HepG2 (cell line): Measurements from ENCODE around the gene CBX5. TPM values are rescaled to one million over a fixed set of nuclear protein-coding genes. Genes with fewer than 3 reads are reported as not detected.

Source experiments
- ATAC-seq: fragments of 200-7000 bp; cut with Tn5 transposase; 3 replicates; pipeline ENCODE4 v1.9.1; 2020; ENCODE audit warnings: mild to moderate bottlenecking, moderate library complexity
- BruUV-seq: library from RNA; stranded (reverse); fragments of 400-500 nt; replicated peaks from 2 replicates; lab custom pipeline; 2021; lab: Mats Ljungman, UMichigan
- CTCF ChIA-PET: fragments of 300-600 bp; formaldehyde crosslinking; extraction: SDS; loops from one replicate; lab custom pipeline; 2021; ENCODE audit warnings: low total read pairs, inconsistent platforms, low intra/inter-chr PET ratio; lab: Yijun Ruan, JAX
- POLR2A ChIA-PET: fragments of 350-600 bp; sonication (Branson Sonifier 250); formaldehyde crosslinking; loops from one replicate; lab custom pipeline; 2020; ENCODE audit warnings: antibody characterized with exemption, inconsistent platforms; lab: Yijun Ruan, JAX
- DNase-seq: peaks from one replicate; pipeline ENCODE4 v3.0.0-alpha.2; 2015; ENCODE audit warnings: low spot score
- FAIRE-seq: peaks from 3 replicates; lab custom pipeline; 2011; peaks lifted over from hg19 to GRCh38; lab: Jason Lieb, UNC
- H2AFZ ChIP-seq: one replicate; pipeline ENCODE4 v1.6.1; 2011; ENCODE audit warnings: low read length, inconsistent platforms
- H3K27ac ChIP-seq: fragments of 300-600 bp; 3 replicates; pipeline ENCODE4 v1.8.0; 2011; ENCODE audit warnings: mixed run types, mild to moderate bottlenecking, mixed read lengths, low read length, inconsistent platforms; ENCODE audit not compliant: insufficient read depth; ENCODE audit errors: extremely low read length
- H3K27me3 ChIP-seq, 2 experiments: fragments of 200-600 bp in 1 of 2; 2 replicates in 1 of 2; 3 replicates in 1 of 2; pipeline versions ENCODE4 v1.6.0 to v1.8.0; 2011; ENCODE audit warnings: low read length in 2 of 2, mild to moderate bottlenecking in 2 of 2, moderate library complexity in 2 of 2, inconsistent platforms in 1 of 2; ENCODE audit not compliant: insufficient read depth in 2 of 2, control insufficient read depth in 1 of 2
- H3K36me3 ChIP-seq, 2 experiments: fragments of 200-600 bp in 1 of 2; replicated peaks in 1 of 2; 2 replicates in 1 of 2; 3 replicates in 1 of 2; pipeline versions ENCODE4 v1.5.1 to v1.8.0; 2011; ENCODE audit warnings: low read length in 2 of 2, inconsistent platforms in 1 of 2; ENCODE audit not compliant: insufficient read depth in 2 of 2, control insufficient read depth in 1 of 2
- H3K4me1 ChIP-seq: 2 replicates; pipeline ENCODE4 v1.5.1; 2012; ENCODE audit warnings: low read length, inconsistent platforms; ENCODE audit not compliant: insufficient read depth
- H3K4me2 ChIP-seq: 2 replicates; pipeline ENCODE4 v1.6.0; 2011; ENCODE audit warnings: low read depth, low read length, inconsistent platforms
- H3K4me3 ChIP-seq, 3 experiments: fragments of 200-600 bp in 1 of 3; sonication (generic), shearing (Covaris generic) in 1 of 3; replicated peaks in 1 of 3; 2 replicates each; pipeline ENCODE4 v1.5.1; 2011 to 2016; ENCODE audit warnings: low read length in 3 of 3, inconsistent platforms in 2 of 3, low read depth in 2 of 3, mild to moderate bottlenecking in 2 of 3, control low read depth in 1 of 3, mixed read lengths in 1 of 3; ENCODE audit not compliant: insufficient read depth in 1 of 3
- H3K79me2 ChIP-seq: one replicate; pipeline ENCODE4 v1.6.1; 2011; ENCODE audit warnings: low read length, inconsistent platforms; ENCODE audit not compliant: insufficient read depth
- H3K9ac ChIP-seq: 2 replicates; pipeline ENCODE4 v1.6.0; 2011; ENCODE audit warnings: mild to moderate bottlenecking, low read depth, low read length, inconsistent platforms; ENCODE audit not compliant: insufficient read depth
- H3K9me3 ChIP-seq: 2 replicates; pipeline ENCODE4 v1.5.1; 2012; ENCODE audit warnings: mild to moderate bottlenecking, low read length
- H4K20me1 ChIP-seq: 2 replicates; pipeline ENCODE4 v1.6.0; 2011; ENCODE audit warnings: inconsistent platforms, mild to moderate bottlenecking, low read length, moderate library complexity; ENCODE audit not compliant: insufficient read depth
- AHR ChIP-seq: IDR thresholded peaks from 2 replicates; pipeline ENCODE4 v1.6.1; 2018; ENCODE audit warnings: missing genetic modification reagents, missing compliant biosample characterization
- KLF16 ChIP-seq, 2 experiments: sonication (generic) in 1 of 2; formaldehyde crosslinking in 1 of 2; IDR thresholded peaks; 2 replicates each; pipeline versions ENCODE4 v1.6.1 to v1.8.0; 2016 to 2023; ENCODE audit warnings: missing genetic modification reagents in 2 of 2, missing compliant biosample characterization in 1 of 2
- RBM22 ChIP-seq: fragments of 200-400 bp; formaldehyde crosslinking; optimal IDR thresholded peaks from 2 replicates; pipeline ENCODE3; 2017; ENCODE audit warnings: mild to moderate bottlenecking, low read length, moderate library complexity
- SATB2 ChIP-seq: sonication (generic); formaldehyde crosslinking; IDR thresholded peaks from 2 replicates; pipeline ENCODE4 v1.5.0; 2020; ENCODE audit warnings: missing genetic modification reagents
- ZBTB40 ChIP-seq, 2 experiments: fragments of 450-650 bp in 1 of 2; sonication (generic) in 1 of 2; formaldehyde crosslinking in 1 of 2; IDR thresholded peaks; 2 replicates each; pipeline versions ENCODE4 v1.6.1 to v1.8.0; 2016 to 2022; ENCODE audit warnings: antibody characterized with exemption in 1 of 2, mild to moderate bottlenecking in 1 of 2, missing genetic modification reagents in 1 of 2
- ZNF501 ChIP-seq: sonication (generic); formaldehyde crosslinking; IDR thresholded peaks from 2 replicates; pipeline ENCODE4 v1.5.1; 2020; ENCODE audit warnings: mild to moderate bottlenecking, moderate library complexity, missing genetic modification reagents
- ZNF550 ChIP-seq: sonication (generic); formaldehyde crosslinking; IDR thresholded peaks from 2 replicates; pipeline ENCODE4 v1.4.0; 2020; ENCODE audit warnings: mild to moderate bottlenecking, missing genetic modification reagents, borderline replicate concordance
- WGBS: methylation state at CpG from one replicate; pipeline ENCODE4 v1.1.6; 2017; ENCODE audit warnings: low lambda C conversion rate; 5-methylcytosine and 5-hydroxymethylcytosine counted together
- in situ Hi-C: cut with HindIII; loops from 2 replicates; pipeline ENCODE4 v1.10.0; 2017; ENCODE audit warnings: low pct_unique_long_range_greater_than_20kb; ENCODE audit not compliant: extremely low pct_ligation_motif_present
- intact Hi-C: fragments of 100-400 bp; cut with micrococcal nuclease; formaldehyde crosslinking; loops from one replicate; pipeline ENCODE4 v1.10.0; 2022; ENCODE audit not compliant: unreplicated experiment
- polyA plus RNA-seq, 8 experiments: library from polyadenylated mRNA; depleted of rRNA in 3 of 8; stranded (reverse) in 7 of 8; unstranded in 1 of 8; fragments of >200 nt; fragmentation: Illumina TruSeq in 4 of 8; extraction: Trizol in 4 of 8; gene quantifications; 2 replicates each; pipeline versions ENCODE4 v1.2.1 to v1.2.3, GENCODE V29; 2011 to 2016; ENCODE audit warnings: low read depth in 4 of 8, missing spikeins in 1 of 8, mixed read lengths in 1 of 8; ENCODE audit not compliant: insufficient read depth in 1 of 8
- total RNA-seq, 5 experiments: library from RNA; depleted of rRNA; stranded (reverse); fragments of >200 nt; fragmentation: Illumina TruSeq; extraction: Trizol; gene quantifications; 2 replicates each; pipeline ENCODE4 v1.2.3, GENCODE V29; 2016; ENCODE audit warnings: low read depth in 1 of 5
- TF ChIP-seq, protein P1 (sequence below): sonication (generic); formaldehyde crosslinking; IDR thresholded peaks from 2 replicates; pipeline ENCODE4 v1.8.1; 2023; ENCODE audit warnings: mild to moderate bottlenecking, moderate library complexity, missing genetic modification reagents
- TF ChIP-seq, protein P2 (sequence below): sonication (generic); formaldehyde crosslinking; IDR thresholded peaks from 2 replicates; pipeline ENCODE4 v1.5.0; 2020; ENCODE audit warnings: mild to moderate bottlenecking, missing genetic modification reagents, borderline replicate concordance

The CBX5 gene
- total and polyA plus RNA-seq, 2 of the 13 experiments (the other 11 are each of a cell fraction or from before 2014, with no cell fraction given) = 16.0 to 22.2 TPM

DNA sequence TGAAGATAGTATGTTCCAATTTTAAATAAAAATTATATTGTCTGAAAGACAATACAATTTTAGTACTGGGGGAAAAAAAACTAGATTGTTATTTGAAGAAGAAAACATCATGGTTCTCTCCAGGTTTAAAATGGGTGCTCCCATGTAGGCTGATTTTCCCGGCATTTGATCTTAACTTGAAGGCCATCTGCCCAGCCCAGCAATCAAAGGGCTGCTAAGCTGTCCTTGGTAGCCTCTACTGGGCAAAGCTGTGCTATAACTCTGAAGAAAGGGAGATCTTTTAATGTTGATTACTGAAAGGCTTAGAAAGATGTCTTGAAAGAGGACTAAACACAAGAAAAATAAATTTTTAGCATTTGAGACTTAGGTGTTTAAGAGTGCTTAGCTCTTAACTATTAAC is 41.4 kb downstream of the CBX5 start (continued):
- no peak for TF ChIP-seq ZBTB40 (IDR thresholded peaks at IDR 0.05)
- no peak for TF ChIP-seq ZBTB40 (CRISPR knock-in tag; IDR thresholded peaks at IDR 0.05)
- TF ChIP-seq ZNF501 (CRISPR knock-in tag) = no peak
- TF ChIP-seq, all 625 proteins: peak for 0

DNA sequence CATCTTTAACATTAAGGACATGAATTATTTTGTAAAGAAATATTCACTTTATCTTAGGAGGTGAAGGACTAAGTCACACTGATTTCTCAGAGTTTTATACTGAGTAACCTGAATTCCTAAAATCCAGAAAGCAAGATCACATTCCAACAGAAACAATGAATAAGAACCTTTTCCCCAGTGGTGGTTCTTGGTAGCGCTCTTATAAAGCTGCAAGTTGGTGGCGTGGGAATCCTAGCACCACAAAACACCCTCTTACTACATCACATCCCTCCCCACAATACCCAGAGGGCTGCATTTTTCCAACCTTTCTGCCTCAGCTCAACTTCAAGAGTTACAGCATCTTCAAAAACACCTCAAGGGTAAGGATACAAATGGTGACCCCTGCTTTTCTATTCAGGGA is 47.1 kb downstream of the CBX5 start:
- CTCF ChIA-PET = no interaction called here
- H3K27me3 ChIP-seq = no peaks in the 10 kb centered on the region
- FAIRE-seq (peak; percentile 15), DNase-seq (no peak), ATAC-seq (no peak)
- H3K9me3 ChIP-seq = no peaks in the 10 kb centered on the region
- no peak overlapping the region for H3K9ac ChIP-seq
- H3K36me3 ChIP-seq = no peaks in the 10 kb centered on the region
- POLR2A ChIA-PET = no interaction called here
- no TSS peak for BruUV-seq
- H3K79me2 ChIP-seq = no peaks in the 10 kb centered on the region
- no peaks in the 10 kb centered on the region for H3K4me1 ChIP-seq
- H2AFZ ChIP-seq = no peak overlapping the region
- H3K4me3 ChIP-seq = no peak overlapping the region
- in situ Hi-C loops = no loop called here
- WGBS = 94% methylated on average over 2 of the region's 2 CpGs
- intact Hi-C loops = no loop called here
- H3K27ac ChIP-seq = no peak overlapping the region
- H3K4me2 ChIP-seq = no peak overlapping the region
- no peaks in the 10 kb centered on the region; the same call in 1 of the 2 replicates for H4K20me1 ChIP-seq
- TF ChIP-seq, protein P1, sequence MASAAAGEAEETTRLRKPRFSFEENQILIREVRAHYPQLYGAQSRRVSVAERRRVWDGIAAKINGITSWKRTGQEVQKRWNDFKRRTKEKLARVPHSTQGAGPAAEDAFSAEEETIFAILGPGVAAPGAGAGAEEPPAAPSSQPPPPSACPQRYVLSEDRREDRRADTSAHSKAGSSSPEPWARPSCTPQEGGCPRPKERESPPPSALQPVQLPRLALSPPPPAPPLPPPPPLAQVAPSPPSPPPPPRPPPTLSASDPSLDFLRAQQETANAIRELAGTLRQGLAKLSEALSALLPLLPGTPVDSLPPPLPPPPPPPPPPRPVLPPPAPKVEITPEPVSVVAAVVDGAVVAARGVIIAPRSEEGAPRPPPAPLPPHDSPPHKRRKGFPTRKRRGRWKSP (CRISPR knock-in tag) = no peak
- TF ChIP-seq RBM22 (no peak), AHR (CRISPR knock-in tag) (no peak), KLF16 (CRISPR knock-in tag; IDR thresholded peaks at IDR 0.05) (no peak), ZNF550 (CRISPR knock-in tag) (no peak), SATB2 (no peak)
- TF ChIP-seq, protein P2, sequence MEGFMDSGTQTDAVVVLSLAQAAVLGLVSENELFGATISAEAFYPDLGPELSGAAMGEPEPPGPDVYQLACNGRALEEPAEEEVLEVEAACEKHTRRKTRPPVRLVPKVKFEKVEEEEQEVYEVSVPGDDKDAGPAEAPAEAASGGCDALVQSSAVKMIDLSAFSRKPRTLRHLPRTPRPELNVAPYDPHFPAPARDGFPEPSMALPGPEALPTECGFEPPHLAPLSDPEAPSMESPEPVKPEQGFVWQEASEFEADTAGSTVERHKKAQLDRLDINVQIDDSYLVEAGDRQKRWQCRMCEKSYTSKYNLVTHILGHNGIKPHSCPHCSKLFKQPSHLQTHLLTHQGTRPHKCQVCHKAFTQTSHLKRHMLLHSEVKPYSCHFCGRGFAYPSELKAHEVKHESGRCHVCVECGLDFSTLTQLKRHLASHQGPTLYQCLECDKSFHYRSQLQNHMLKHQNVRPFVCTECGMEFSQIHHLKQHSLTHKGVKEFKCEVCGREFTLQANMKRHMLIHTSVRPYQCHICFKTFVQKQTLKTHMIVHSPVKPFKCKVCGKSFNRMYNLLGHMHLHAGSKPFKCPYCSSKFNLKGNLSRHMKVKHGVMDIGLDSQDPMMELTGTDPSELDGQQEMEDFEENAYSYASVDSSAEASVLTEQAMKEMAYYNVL (CRISPR knock-in tag) = no peak
